Heart left ventricle (tissue), 13 donors: Measurements from ENCODE around the gene YIF1B.

Experiments used
- POLR2A ChIP-seq, 2 donors: fragments of 450-650 bp; IDR thresholded peaks; one replicate each; pipeline ENCODE4 v1.6.1; 2017; ENCODE audit warnings: antibody characterized with exemption in 2 of 2, mild to moderate bottlenecking in 2 of 2, moderate library complexity in 2 of 2
- TF ChIP-seq, protein P1 (sequence below), 12 donors: fragments of 200-600 bp; sonication (generic) in 4 of 12; IDR thresholded peaks; one replicate each; pipeline versions ENCODE4 v1.5.0 to v1.8.0; 2018 to 2022; ENCODE audit warnings: antibody characterized with exemption in 12 of 12, mild to moderate bottlenecking in 5 of 12
- donor health status: ischemic (EF 13 %, LVEDD 7.1; RV severe dilation, severe dysfunction).
- donor health status: DM: no; HTN: yes; CAD: no.
- donor health status: DM: no; HTN: no; CAD: no.
- donor health status: ischemic (EF 25% LVEDD 6.9; RV normal size, moderate dysfunction).
- donor health status: ischemic (EF 25% LVEDD 5.7; RV mildly dilated, moderate dysfunction).
- donor health status: ischemic (EF 35%, LVEDD 5.7; RV mildly dilated, moderate dysfunction).
- donor health status: nonischemic (EF 11% LVEDD 7.7; RV severe dilation, severe dysfunction).
- donor health status: DM: yes; HTN: yes; CAD: no.
- donor health status: PGD.
- donor health status: ischemic (EF 29% LVEDD 5.4; RV normal size, mild dysfunction).
- donor health status: nonischemic (EF 23%, LVEDD 6.1; RV moderate dilation, normal function).

DNA sequence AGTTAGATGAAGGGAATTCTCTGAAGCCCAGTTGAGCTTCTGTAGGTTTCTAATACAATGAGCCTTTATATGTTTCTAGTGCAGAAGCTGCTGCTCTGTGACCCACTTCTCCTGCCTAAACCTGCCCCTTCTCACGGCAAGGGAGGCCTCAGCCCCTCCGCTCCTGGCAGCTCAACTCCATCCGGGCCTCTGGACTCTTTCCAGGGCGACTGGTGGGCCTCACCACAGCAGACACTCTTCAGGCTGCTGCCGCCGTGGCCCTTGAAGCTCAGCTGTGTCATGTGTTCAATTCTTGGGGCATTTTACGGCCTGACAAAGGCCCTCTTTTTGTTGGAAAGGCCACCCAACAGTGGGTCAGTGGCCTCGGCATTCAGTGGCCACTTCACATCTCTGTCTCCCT, 21.7 kb downstream of the YIF1B start:
- TF ChIP-seq, protein P1, sequence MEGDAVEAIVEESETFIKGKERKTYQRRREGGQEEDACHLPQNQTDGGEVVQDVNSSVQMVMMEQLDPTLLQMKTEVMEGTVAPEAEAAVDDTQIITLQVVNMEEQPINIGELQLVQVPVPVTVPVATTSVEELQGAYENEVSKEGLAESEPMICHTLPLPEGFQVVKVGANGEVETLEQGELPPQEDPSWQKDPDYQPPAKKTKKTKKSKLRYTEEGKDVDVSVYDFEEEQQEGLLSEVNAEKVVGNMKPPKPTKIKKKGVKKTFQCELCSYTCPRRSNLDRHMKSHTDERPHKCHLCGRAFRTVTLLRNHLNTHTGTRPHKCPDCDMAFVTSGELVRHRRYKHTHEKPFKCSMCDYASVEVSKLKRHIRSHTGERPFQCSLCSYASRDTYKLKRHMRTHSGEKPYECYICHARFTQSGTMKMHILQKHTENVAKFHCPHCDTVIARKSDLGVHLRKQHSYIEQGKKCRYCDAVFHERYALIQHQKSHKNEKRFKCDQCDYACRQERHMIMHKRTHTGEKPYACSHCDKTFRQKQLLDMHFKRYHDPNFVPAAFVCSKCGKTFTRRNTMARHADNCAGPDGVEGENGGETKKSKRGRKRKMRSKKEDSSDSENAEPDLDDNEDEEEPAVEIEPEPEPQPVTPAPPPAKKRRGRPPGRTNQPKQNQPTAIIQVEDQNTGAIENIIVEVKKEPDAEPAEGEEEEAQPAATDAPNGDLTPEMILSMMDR (IDR thresholded peaks at IDR 0.05) = no peak
- TF ChIP-seq POLR2A (IDR thresholded peaks at IDR 0.05) = no peak
